G401 (cell line): ENCODE measurements around the gene UBL4A. TPM values are rescaled to one million over a fixed set of nuclear protein-coding genes. Genes with fewer than 3 reads are reported as not detected.

ENCODE experiments used
- DNase-seq: peaks from one replicate; pipeline ENCODE4 v3.0.0-alpha.2; 2015; ENCODE audit warnings: low spot score
- in situ Hi-C: cut with HindIII; loops from 2 replicates; pipeline ENCODE4 v1.10.0; 2016; ENCODE audit warnings: low sequenced_read_pairs, mixed read lengths
- total RNA-seq: library from RNA; depleted of rRNA; stranded (reverse); fragments of >200 nt; shearing (Covaris generic); gene quantifications from 2 replicates; pipeline ENCODE4 v1.2.3, GENCODE V29; 2014

UBL4A gene
- total RNA-seq, 1 experiment from 2014 or later, result 58.1 TPM

DNA sequence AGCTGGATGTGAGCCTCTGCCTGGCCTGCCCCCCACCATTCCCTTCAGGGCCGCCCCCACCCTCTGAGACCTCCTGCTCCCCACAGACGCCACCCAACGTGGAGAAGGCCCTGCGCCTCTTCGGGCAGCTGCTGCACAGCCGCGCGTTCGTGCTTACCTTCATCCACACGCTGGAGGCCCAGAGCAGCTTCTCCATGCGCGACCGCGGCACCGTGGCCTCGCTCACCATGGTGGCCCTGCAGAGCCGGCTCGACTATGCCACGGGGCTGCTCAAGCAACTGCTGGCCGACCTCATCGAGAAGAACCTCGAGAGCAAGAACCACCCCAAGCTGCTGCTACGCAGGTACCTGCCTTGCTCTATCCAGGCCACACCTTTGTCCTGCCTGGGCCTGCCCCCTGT lies 18.2 kb downstream of the UBL4A start:
- no peak for DNase-seq
- in situ Hi-C loops, result no loop called here

GRCh38 chrX:154467556-154467955 lies 18.9 kb downstream of the UBL4A start:
- no peak for DNase-seq
- in situ Hi-C loops, result no loop called here

DNA sequence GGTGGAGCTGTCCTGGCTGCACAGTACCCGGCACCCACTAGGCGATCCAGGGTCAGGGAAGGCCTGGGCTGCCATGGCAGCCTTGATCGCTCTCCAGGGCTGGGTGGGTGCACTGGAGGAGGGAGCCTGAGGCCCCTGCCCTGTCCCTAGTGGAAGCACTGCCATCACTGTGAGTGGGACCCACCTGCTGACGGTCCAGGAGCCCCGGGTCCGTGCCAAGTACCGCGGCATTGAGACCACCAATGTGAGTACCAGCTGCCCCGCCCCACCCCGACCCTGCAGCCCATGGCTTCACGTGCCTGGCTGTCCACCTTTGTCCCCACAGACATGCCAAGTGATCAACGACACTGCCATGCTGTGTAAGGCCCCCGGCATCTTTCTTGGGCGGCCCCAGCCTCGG lies 19.5 kb downstream of the UBL4A start:
- DNase-seq, result no peak
- in situ Hi-C loops, result no loop called here

DNA sequence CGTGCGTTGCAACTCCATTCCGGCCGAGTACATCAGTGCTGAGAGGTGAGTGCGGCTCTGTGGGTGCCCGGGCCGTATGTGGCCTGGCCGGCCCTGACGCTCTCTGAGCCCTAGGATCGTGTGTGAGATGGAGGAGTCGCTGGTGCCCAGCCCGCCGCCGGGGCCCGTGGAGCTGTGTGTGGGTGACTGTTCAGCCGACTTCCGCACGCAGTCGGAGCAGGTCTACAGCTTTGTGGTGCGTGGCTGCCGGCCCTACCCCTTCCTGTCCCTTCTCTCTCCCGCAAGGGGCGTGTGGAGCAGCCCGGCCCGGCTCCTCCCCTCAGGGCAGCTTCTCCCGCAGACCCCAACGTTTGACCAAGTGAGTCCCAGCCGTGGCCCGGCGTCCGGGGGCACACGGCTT lies 20.4 kb downstream of the UBL4A start:
- in situ Hi-C loops, result no loop called here
- no peak for DNase-seq

DNA sequence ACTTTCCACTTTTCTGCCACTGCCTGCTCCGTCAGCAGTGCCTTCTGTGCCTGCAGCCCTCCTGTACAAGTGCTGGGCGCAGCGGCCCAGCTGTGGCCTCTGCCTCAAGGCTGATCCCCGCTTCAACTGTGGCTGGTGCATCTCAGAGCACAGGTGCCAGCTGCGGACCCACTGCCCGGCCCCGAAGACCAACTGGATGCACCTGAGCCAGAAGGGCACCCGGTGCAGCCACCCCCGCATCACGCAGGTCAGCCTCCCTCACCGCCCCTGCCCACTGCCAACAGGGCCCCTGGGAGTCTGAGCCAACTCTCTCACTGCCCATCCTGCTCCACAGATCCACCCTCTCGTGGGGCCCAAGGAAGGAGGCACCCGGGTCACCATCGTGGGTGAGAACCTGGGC lies 20.8 kb downstream of the UBL4A start:
- no peak for DNase-seq
- in situ Hi-C loops, result no loop called here

DNA sequence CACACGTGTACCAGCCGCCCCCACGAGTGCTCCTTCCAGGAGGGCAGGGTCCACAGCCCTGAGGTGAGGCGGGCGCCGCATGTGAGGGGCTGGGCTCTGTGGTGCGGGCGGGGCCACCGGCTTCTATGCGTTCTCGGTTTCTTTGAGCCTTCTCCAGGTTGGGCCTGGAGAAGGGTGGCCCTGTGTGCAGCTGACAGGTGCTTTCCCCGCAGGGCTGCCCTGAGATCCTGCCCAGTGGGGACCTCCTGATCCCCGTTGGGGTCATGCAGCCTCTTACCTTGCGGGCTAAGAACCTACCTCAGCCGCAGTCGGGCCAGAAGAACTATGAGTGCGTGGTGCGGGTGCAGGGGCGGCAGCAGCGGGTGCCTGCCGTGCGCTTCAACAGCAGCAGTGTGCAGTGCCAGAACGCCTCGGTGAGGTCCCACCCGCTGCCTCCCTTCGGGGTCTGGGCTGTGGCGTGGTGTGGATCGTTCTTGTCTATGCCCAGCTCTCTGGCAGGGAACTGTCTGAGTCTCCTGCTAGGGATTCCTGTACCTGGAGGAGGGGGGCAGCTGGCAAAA lies 21.5 kb downstream of the UBL4A start:
- no peak for DNase-seq
- in situ Hi-C loops, result no loop called here

DNA sequence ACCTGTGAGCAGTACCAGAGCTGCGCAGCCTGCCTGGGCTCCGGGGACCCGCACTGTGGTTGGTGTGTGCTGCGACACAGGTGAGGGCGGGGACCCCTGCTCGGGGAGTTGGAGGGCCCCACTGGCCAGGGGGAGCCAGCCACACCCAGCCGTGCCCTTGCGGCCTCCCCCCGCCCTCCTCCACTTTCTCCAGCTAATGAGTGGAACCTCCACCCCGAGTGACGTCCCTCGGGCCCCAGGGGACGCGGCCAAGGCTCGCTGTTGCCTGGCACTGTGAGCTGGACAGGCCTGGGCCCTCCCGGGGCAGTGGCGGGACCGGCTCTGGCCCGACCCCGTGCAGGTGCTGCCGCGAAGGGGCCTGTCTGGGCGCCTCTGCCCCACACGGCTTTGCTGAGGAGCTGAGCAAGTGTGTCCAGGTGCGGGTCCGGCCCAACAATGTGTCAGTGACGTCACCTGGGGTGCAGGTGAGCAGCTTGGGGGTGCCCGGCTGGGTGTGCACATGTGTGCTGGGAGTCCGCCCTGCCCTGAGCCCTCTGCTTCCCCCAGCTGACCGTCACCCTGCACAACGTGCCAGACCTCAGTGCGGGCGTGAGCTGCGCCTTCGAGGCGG lies 22.7 kb downstream of the UBL4A start:
- in situ Hi-C loops, result no loop called here

GRCh38 chrX:154462396-154462795 lies 24.0 kb downstream of the UBL4A start:
- in situ Hi-C loops, result no loop called here
- DNase-seq, result no peak

More for the DNA sequence above, 22.7 kb downstream of the UBL4A start:
- no peak for DNase-seq

DNA sequence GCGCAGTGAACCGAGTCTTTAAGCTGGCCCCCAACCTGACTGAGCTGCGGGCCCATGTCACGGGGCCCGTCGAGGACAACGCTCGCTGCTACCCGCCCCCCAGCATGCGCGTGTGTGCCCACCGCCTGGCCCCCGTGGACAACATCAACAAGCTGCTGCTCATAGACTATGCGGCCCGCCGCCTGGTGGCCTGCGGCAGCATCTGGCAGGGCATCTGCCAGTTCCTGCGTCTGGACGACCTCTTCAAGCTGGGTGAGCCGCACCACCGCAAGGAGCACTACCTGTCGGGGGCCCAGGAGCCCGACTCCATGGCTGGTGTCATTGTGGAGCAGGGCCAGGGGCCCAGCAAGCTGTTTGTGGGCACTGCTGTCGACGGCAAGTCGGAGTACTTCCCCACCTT lies 26.1 kb downstream of the UBL4A start:
- DNase-seq, result no peak
- in situ Hi-C loops, result no loop called here

DNA sequence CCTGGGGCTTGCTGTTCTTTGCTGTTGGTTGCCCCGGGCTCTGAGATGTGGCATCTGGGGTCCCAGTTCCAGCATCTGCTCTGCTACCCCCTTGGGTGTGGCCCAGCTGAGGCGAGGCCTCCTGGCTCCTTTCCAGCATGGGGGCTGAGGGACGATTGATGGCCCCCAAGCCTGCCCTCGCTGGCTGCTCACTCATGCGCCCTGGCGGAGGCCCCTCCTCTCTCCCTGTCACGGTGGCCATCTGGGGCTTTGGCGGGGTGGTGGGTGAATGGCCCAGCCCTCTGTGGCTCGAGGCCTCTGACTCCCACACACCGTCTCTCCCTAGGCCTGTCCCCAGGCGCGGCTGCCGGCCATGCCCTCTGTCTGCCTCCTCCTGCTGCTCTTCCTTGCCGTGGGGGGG lies 26.6 kb downstream of the UBL4A start:
- DNase-seq, result no peak
- in situ Hi-C loops, result no loop called here

DNA sequence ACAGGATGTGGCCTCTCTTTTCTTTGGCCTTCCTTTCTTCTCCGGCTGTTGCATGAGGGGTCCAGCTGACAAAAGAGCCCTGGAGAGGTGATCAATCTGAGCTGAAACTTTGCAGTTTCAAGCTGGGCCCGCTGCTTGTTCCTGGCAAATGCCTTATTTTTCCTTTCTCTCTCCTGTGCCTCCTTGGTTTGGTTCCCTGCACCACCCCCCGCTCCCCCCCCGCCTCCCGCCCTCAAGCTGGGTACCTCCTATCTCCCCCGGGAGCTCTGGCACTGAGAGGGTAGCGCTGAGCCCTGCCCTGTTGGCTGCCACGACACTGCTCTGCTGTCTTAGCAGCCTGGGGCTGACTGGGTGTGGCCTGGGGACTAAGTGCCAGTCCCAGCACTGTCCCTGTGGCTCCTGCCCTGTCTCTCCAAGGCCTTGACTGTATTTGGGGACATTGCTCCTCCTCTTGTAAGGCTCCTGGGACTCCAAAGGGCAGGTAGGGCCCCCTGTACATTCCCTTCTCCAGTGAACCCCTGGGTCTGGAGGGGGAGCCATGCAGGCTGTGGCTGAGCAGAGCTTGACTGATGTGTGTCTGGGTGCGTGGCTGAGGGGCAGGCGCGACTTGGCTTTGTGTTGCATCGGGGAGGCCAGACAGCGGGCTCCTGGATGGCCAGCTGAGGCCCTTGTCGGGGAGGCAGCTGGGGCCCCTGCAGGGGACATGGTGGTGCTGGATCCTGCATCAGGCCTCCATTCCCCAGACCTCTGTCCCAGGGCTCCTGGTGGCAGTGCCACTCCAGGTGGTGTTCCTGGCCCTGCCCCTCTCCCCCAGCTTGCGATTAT lies 27.2 kb downstream of the UBL4A start:
- in situ Hi-C loops, result no loop called here
- peak; percentile 47 for DNase-seq

GRCh38 chrX:154458116-154458953 lies 28.1 kb downstream of the UBL4A start, which contains the start of gene PLXNA3:
PLXNA3 (plus strand) TSS chrX:154458281; CDS start chrX:154460184, 1,903 bp downstream.
- in situ Hi-C loops, result no loop called here
- DNase-seq, result no peak

GRCh38 chrX:154457491-154458115 lies 28.8 kb downstream of the UBL4A start:
- in situ Hi-C loops, result no loop called here
- no peak for DNase-seq

- peak; percentile 44 for DNase-seq
- in situ Hi-C loops, result no loop called here
These were observed 33.6 kb downstream of the UBL4A start for GRCh38 chrX:154452823-154453222.

- in situ Hi-C loops, result no loop called here
These were observed 36.1 kb downstream of the UBL4A start for GRCh38 chrX:154450312-154450711.

GRCh38 chrX:154449618-154450017 lies 36.8 kb downstream of the UBL4A start:
- DNase-seq, result no peak
- in situ Hi-C loops, result no loop called here

More at GRCh38 chrX:154450312-154450711, 36.1 kb downstream of the UBL4A start:
- DNase-seq, result no peak

DNA sequence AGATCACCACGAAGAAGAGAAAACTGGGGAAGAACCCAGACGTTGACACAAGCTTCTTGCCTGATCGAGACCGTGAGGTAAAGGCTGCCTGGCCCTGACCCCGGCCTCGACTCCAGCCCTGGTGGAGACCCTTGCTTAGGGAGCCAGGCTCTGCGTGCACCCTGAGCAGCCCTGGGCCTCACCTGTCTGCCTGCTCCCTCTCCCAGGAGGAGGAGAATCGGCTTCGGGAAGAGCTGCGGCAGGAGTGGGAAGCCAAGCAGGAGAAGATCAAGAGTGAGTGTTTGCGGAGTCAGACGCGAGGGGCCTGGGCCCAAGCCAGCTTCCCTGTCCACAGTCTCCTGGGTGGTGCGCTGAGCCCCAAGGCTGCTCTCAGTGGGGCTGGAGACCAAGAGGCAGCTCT lies 37.9 kb downstream of the UBL4A start:
- in situ Hi-C loops, result no loop called here
- DNase-seq, result no peak

GRCh38 chrX:154446430-154446829 lies 40.0 kb downstream of the UBL4A start:
- in situ Hi-C loops, result no loop called here
- DNase-seq, result no peak

- in situ Hi-C loops, result no loop called here
- DNase-seq, result no peak
These were observed 40.6 kb downstream of the UBL4A start for GRCh38 chrX:154445776-154446175.
